Posterior vena cava (tissue), 2 donors: ENCODE data around the gene PTBP3. TPM values are rescaled to one million over a fixed set of nuclear protein-coding genes. Genes with fewer than 3 reads are reported as not detected.
"Not testable (repeated sequence)": the region's sequence is repeated elsewhere in the genome, so short reads cannot be mapped to it uniquely, and the experiment has no call there.

Experiments
- DNase-seq: peaks from one replicate; pipeline ENCODE4 v3.0.0-alpha.2; 2020; ENCODE audit warnings: low spot score
- intact Hi-C, 2 donors: fragments of 100-400 bp; cut with DNase I; formaldehyde crosslinking; loops; one replicate each; pipeline versions ENCODE4 v1.14.1 to v1.14.2; 2022 to 2023
- long read RNA-seq, 2 donors: library from polyadenylated mRNA; unstranded; transcript quantifications; one replicate each; pipeline ENCODE4 v2.0.0, GENCODE V29; 2020 to 2021
- total RNA-seq, 2 donors: library from RNA; stranded (reverse); fragmentation: NEBNext Ultra II Directional; extraction: Animal tissue kit (Norgen Biotek cat#: 25700); gene quantifications; one replicate each; pipeline ENCODE4 v1.2.1, GENCODE V29; 2021
- donor health status: DM: yes; HTN: yes; CAD: no.
- donor health status: DM: yes; HTN: yes; CAD: no.

The PTBP3 gene, protein sequence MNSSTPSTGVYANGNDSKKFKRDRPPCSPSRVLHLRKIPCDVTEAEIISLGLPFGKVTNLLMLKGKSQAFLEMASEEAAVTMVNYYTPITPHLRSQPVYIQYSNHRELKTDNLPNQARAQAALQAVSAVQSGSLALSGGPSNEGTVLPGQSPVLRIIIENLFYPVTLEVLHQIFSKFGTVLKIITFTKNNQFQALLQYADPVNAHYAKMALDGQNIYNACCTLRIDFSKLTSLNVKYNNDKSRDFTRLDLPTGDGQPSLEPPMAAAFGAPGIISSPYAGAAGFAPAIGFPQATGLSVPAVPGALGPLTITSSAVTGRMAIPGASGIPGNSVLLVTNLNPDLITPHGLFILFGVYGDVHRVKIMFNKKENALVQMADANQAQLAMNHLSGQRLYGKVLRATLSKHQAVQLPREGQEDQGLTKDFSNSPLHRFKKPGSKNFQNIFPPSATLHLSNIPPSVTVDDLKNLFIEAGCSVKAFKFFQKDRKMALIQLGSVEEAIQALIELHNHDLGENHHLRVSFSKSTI
- 10 to 100 TPM; 35.4 to 42.5 TPM for total RNA-seq
- long read RNA-seq, donor 1, partial matches to known transcripts = 0 of 4 reads
- long read RNA-seq, donor 1, other reads (novel, unspliced or antisense) = 4 of 4 reads
- long read RNA-seq, donor 2, partial matches to known transcripts = 0 of 2 reads
- long read RNA-seq, donor 2, other reads (novel, unspliced or antisense) = 2 of 2 reads

DNA sequence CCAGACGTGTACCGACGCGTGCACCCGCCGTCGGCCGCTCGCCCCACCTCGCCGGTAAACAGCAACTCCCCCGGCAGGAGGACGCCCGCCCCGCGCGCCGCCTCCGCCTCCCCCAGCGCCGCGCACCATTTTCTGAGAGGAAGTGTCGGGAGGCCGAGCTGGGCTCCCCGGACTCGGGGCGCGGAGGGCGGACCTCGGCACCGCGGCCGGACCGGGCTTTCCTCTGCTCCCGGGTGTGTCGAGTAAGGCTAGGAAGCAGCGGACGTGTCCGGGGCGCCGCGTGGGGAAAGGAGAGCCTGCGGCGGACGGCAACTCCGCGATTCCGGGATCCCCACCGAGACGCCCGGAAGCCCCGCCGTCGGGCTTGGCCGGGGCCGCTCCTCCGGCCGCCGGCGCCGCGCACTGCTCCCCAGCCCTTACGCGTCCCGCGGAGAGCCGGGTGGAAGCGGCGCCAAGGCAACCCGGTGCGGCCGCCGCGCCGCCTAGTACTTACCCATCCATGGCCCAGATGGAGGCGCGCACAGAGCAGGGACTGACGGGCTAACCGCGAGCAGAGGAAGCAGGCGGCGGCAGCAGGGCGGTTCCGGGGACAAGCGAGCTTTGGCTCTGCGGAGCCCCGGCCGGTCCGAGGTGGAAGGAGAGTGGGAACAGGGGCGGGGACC is at the start of gene PTBP3:
PTBP3 (minus strand) TSS at position 643 of the 662 bp plus-strand sequence. CDS start 35,754 bp downstream, outside the sequence.
- intact Hi-C loops = loop anchor here in 1 of 2 donors (10.0 kb wide), 1 partner anchor 158 kb away; the partner anchor contains the start of gene SUSD1
- DNase-seq = peak; percentile 94

DNA sequence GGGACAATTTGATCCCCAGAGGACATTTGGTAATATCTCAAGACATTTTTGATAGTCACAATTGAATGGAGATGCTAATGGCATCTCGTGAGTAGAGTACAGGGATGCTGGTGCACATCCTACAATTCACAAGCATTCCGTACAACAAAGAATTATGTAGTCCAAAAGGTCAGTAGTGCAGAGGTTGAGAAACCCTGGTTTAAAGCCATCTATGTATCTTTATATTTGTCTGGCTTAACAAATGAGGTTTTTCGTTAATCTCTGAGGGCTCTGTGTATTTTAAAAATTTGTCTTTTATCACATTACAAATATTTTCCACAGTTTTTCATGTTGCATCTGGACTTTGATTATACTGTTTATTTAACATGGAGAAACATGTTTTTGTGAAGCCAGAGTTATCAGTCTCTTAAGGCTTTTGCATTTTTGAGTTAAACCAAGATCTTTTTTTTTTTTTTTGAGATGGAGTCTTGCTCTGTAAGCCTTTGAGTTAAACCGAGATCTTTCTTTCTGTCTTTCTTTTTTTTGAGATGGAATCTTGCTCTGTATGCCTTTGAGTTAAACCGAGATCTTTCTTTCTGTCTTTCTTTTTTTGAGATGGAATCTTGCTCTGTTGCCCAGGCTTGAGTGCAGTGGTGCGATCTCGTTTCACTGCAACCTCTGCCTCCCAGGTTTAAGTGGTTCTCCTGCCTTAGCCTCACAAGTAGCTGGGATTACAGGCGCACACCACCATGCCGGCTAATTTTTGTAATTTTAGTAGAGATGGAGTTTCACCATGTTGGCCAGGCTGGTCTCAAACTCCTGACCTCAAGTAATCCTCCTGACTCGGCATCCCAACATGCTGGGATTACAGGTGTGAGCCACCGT is 49.3 kb upstream of the PTBP3 start:
- intact Hi-C loops = no loop called here
- DNase-seq = no peak

DNA sequence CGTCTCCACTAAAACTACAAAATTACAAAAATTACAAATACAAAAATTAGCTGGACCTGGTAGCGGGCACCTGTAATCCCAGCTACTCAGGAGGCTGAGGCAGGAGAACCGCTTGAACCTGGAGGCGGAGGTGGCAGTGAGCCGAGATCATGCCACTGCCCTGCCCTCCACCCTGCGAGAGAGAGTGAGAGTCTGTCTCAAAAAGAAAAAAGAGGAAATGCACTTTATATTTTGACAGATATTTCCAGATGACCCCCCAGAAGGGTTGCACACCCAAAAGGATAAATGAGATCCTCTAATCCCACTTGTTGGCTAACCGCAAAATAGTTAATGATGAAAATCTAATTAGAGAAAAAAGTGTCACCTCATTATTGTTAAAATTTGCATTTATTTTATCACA is 48.6 kb upstream of the PTBP3 start:
- intact Hi-C loops = no loop called here
- no peak for DNase-seq

DNA sequence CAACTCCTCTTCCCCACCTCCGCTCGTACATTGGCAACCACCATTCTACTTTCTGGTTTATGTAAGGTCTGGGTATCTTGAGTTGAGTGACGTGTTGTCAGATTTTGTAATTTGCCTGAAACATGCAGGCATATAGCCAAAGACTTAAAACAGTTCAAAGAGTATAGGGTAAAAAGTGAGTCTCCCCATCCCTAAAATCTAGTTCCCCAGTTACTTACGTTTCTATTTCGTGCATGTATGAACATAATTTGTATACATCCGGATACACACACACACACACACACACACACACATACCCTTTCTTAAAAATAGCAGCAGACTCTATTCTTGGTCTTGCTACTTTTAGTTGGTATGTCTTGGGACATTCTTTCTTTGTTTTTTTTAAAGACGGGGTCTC is 47.4 kb upstream of the PTBP3 start:
- no peak for DNase-seq
- intact Hi-C loops = no loop called here

DNA sequence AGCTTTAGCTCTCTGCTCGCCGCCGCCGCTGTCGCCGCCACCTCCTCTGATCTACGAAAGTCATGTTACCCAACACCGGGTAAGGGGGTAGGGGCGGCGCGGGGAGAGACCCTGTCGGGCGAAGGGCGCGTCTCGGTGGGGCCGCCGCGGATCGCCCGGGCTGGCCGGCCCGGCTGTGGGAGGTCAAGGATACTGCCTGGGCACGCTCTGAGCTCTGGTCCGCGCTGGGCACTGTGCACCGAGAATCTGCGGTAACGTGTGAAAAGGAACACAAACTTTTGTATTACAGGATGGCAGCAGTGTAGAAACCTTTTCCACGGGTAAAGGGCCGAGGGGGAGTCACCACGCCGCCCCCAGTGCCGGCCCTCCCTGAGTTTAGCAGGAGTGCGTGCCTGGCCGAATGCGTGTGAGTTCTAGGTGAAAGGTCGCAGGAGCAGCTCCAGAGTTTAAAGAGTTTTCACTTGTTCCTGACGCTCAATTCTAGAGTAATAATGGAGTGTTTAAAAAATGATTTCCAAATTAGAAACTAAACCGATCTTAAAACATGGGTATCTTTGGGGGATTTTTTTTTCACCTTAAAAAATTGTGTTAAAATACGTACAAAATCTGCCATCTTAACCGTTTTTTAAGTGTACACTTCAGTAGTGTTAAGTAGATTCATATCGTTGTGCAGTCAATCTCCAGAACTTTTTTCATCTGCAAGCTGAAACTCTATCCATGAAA is 46.8 kb upstream of the PTBP3 start, which contains the start of gene HSDL2:
HSDL2 (plus strand) TSS at position 7 of the 723 bp plus-strand sequence; CDS start at position 63, 56 bp downstream.
- no peak for DNase-seq
- intact Hi-C loops = no loop called here

DNA sequence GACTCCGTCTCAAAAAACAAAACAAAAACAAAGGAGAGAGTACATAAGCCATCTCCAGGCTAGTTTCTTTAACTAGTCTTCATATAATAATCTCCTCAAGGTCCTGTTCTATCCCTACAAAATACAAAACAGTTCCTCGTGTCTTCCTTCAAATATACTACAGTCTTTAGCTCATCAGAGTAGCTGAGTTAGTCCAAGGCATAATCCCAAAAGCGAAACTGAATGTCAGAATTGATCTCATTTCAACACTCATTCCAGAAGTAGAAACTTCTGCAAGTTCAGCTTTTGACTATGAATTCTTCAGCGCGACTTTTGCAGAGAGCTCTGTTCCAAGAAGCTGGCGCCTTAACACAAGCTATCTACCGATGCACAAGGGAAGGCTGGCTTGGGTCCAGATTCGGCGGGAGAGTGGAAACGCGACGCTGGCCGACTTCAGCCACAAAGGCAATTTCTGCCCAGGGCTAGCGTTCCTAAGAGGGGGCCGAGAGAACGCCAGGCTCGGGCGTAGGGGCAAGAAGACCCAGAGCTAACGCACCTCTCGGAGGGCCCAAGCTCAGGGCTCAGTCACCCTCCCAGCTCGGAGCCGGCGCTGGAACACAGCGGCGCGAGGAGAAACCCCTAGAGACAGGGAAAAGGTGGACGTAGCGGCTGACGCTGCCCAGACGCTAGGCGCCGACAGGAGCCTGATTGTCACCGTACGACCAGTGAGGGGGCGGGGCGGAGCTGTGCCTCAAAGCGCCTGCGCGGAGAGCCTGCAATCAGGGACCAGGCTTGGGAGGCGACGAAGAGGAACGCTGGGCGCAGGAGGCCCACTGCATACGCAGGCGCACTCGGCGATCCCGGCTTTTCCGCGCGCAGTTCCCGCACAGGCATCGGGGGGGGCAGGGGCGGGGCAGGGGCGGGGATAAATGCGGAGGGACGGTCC is 46.0 kb upstream of the PTBP3 start:
- peak; percentile 100 for DNase-seq
- intact Hi-C loops = no loop called here

- intact Hi-C loops = no loop called here
- no peak for DNase-seq
These were observed 45.1 kb upstream of the PTBP3 start for GRCh38 chr9:112378328-112379176.

DNA sequence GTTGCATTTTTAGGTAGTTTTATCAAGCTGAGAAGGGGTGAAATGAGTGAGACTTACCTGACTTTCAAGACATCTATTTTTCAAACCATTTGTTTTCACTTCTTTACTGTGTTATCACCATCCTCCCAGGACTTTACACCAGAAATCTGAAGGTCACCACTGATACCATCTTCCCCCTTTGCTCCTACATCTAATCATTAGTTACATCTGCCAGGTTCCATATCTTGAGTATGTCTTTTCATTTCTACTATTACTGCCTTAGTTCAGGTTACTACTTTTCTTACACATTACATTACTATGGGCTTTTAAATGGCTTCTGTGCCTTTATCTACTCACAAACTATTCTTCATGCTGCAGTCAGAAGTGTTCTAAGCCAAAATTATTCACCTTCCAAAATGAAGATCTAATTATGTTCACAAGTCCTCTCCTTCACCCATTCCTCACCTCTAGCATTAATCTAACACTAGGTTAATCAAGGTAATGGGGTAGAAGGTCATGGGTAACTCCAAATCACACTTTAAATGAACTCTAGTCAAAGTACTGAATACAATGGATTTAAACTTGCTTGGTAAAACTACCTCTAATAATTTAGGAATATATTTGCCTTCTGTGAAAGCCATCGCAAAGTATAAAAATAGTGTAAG is 44.4 kb upstream of the PTBP3 start:
- intact Hi-C loops = no loop called here
- no peak for DNase-seq

DNA sequence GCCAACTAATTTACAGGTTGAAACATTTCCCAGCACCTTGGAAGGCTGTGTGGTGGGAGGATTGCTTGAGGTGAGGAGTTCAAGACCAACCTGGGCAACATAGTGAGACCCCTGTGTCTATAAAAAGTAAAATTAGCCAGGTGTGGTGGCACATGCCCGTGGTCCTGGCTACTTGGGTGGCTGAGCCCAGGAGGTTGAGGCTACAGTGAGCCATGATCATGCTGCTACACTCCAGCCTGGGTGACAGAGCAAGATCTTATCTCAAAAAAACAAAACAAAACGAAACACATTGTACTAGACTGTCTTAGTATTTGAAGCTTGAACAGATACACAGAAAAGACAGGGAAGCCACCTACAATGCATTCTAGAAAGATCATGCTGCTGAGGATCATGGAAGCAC is 43.7 kb upstream of the PTBP3 start:
- intact Hi-C loops = no loop called here
- no peak for DNase-seq

GRCh38 chr9:112375361-112375760 is 41.9 kb upstream of the PTBP3 start:
- no peak for DNase-seq
- intact Hi-C loops = no loop called here

DNA sequence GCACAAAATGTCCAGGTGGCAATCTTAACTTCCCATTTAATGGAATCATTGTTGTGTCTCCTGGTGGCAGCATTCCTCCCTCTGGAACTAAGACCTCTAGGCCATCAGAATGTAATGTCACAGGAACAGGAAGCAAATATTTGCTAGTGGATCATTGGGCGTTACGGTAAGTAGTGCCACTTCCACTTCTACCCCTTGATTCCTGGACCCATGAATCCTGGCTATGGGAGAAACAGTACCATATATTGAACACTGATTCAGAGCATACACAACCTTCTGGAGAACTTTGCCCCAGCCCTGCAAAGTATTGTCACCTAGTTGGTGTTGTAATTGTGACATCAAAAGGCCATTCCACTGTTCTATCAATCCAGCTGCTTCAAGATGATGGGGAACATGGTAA is 40.8 kb upstream of the PTBP3 start:
- intact Hi-C loops, DNase-seq: not testable (repeated sequence)

DNA sequence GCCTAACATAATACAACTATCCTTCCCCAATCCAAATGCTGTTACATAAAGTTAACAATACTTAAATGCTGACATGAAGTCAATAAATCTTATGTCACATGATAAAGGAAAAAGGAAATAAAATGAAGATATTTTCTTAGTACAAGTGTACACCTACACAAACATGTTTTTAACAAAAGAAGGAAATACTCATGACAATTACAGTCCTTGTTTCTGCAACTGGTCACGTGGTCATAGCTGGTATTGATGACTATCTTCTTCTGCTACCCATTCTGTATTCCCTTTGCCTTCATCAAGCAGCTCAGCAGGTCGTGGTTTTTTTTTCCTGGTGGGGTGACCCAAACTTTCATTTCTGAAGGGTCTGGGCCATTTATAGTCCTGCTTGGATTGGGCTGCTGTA is 40.2 kb upstream of the PTBP3 start:
- intact Hi-C loops, DNase-seq: not testable (repeated sequence)

DNA sequence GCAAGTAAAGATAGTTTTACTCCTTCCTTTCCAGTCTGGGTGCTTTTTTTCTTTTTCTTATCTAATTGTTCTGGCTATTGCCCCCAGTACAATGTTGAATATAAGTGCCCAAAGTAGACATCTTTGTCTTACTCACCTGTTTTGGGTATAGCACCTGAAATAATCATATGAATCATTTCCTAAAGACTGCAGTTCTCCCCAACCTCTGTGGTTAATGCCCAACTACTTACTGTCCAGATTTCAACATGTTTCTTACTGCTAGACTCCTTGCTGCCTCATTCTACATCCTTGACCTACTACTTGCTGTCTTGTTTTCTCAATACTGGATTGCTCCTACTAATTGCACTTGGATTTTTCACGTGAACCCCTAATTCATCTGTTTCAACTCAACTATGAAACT is 37.6 kb upstream of the PTBP3 start:
- intact Hi-C loops = no loop called here
- DNase-seq = no peak

GRCh38 chr9:112369817-112370216 is 36.4 kb upstream of the PTBP3 start:
- intact Hi-C loops = loop anchor here in 1 of 2 donors (10.0 kb wide), 1 partner anchor 615 kb away; no protein-coding TSS in a partner anchor
- no peak for DNase-seq

GRCh38 chr9:112367465-112367864 is 34.0 kb upstream of the PTBP3 start:
- no peak for DNase-seq
- intact Hi-C loops = loop anchor here in 1 of 2 donors (10.0 kb wide), 1 partner anchor 613 kb away; no protein-coding TSS in a partner anchor

GRCh38 chr9:112366591-112366990 is 33.2 kb upstream of the PTBP3 start:
- no peak for DNase-seq
- intact Hi-C loops = loop anchor here in 1 of 2 donors (10.0 kb wide), 1 partner anchor 612 kb away; no protein-coding TSS in a partner anchor
